Right atrium auricular region (tissue), 2 donors: Measurements from ENCODE around the gene SYT2. TPM values are rescaled to one million over a fixed set of nuclear protein-coding genes. Genes with fewer than 3 reads are reported as not detected.

Experiments
- DNase-seq: peaks from one replicate; pipeline ENCODE4 v3.0.0-alpha.2; 2019; ENCODE audit warnings: low spot score
- H3K27ac ChIP-seq, 2 donors: fragments of 200-600 bp; sonication (generic); 1 replicate in 1 of 2; 2 replicates in 1 of 2; pipeline ENCODE4 v1.5.1; 2016 to 2019
- H3K27me3 ChIP-seq, 2 donors: fragments of 200-600 bp; sonication (generic); one replicate each; pipeline versions ENCODE4 v1.5.1 to v1.6.0; 2017 to 2019
- H3K36me3 ChIP-seq: fragments of 200-600 bp; sonication (generic); one replicate; pipeline ENCODE4 v1.5.1; 2016
- H3K4me1 ChIP-seq, 2 donors: fragments of 200-600 bp; sonication (generic); one replicate each; pipeline versions ENCODE4 v1.5.1 to v1.6.0; 2017 to 2019
- H3K4me3 ChIP-seq, 2 donors: fragments of 200-600 bp; sonication (generic); 1 replicate in 1 of 2; 2 replicates in 1 of 2; pipeline ENCODE4 v1.5.1; 2017 to 2019; ENCODE audit warnings: mild to moderate bottlenecking in 1 of 2, moderate library complexity in 1 of 2
- H3K9me3 ChIP-seq, 2 donors: fragments of 200-600 bp; sonication (generic); one replicate each; pipeline ENCODE4 v1.5.1; 2019
- total RNA-seq, 2 donors: library from RNA; depleted of rRNA; stranded (reverse); fragments of >200 nt; gene quantifications; one replicate each; pipeline ENCODE4 v1.1.0, GENCODE V29; 2016
- TF ChIP-seq, protein P1 (sequence below), 2 donors: fragments of 200-600 bp; sonication (generic); IDR thresholded peaks; one replicate each; pipeline ENCODE4 v1.5.1; 2019; ENCODE audit warnings: antibody characterized with exemption in 2 of 2

The SYT2 gene
- total RNA-seq, 2 donors from 2014 or later = not detected

- H3K27ac ChIP-seq = no peak overlapping the region
- no peak for DNase-seq
- no peak overlapping the region for H3K4me3 ChIP-seq
- TF ChIP-seq, protein P1, sequence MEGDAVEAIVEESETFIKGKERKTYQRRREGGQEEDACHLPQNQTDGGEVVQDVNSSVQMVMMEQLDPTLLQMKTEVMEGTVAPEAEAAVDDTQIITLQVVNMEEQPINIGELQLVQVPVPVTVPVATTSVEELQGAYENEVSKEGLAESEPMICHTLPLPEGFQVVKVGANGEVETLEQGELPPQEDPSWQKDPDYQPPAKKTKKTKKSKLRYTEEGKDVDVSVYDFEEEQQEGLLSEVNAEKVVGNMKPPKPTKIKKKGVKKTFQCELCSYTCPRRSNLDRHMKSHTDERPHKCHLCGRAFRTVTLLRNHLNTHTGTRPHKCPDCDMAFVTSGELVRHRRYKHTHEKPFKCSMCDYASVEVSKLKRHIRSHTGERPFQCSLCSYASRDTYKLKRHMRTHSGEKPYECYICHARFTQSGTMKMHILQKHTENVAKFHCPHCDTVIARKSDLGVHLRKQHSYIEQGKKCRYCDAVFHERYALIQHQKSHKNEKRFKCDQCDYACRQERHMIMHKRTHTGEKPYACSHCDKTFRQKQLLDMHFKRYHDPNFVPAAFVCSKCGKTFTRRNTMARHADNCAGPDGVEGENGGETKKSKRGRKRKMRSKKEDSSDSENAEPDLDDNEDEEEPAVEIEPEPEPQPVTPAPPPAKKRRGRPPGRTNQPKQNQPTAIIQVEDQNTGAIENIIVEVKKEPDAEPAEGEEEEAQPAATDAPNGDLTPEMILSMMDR (IDR thresholded peaks at IDR 0.05) = no peak
- peaks cover 0 to 8% of the 10 kb centered on the region in 2 donors for H3K9me3 ChIP-seq
- H3K4me1 ChIP-seq = no peaks in the 10 kb centered on the region
- no peaks in the 10 kb centered on the region for H3K27me3 ChIP-seq
- H3K36me3 ChIP-seq = no peaks in the 10 kb centered on the region
Observed at GRCh38 chr1:202681736-202682420, 28.4 kb downstream of the SYT2 start.

DNA sequence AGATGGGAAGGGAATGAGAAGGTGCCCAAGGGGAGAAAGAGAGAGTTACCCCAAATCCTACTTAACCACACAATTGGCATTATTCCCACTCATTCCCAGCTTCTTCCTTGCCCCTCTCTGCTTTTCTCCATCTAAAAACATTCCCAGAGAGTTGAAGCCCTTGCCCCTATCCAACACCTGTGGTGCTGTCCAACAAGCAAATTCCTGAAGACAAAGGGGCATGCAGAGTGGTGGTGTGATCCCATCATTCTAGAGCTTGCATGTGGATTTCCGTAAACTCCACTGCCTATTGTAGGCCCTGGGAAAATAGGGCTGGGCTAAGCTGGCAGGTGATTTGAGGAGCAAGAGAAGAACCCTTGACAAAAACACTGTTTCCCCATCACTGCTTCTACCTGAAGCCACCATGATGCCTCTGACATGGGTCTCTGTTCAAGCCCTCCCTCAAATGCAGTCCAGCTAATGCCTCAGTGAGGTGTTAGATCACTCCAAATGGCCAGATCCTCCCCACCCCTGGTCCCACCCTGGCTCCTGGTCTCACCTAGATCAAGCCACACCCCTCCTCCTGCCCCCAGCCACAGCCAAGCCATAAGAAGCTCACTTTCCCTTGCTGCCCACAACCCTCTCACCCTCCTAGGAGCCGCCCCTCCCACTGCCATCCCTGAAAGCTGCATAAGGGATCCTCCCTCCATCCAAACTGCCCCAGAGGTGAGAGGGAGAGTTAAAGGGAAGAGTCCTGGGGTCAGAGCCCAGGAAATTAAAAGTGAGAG, 29.5 kb downstream of the SYT2 start:
- no peaks in the 10 kb centered on the region for H3K4me1 ChIP-seq
- no peaks in the 10 kb centered on the region for H3K27me3 ChIP-seq
- no peak overlapping the region for H3K4me3 ChIP-seq
- no peak for DNase-seq
- TF ChIP-seq, protein P1 (IDR thresholded peaks at IDR 0.05) = no peak
- H3K36me3 ChIP-seq = no peaks in the 10 kb centered on the region
- no peak overlapping the region for H3K27ac ChIP-seq
- H3K9me3 ChIP-seq = peaks cover 0 to 10% of the 10 kb centered on the region in 2 donors

DNA sequence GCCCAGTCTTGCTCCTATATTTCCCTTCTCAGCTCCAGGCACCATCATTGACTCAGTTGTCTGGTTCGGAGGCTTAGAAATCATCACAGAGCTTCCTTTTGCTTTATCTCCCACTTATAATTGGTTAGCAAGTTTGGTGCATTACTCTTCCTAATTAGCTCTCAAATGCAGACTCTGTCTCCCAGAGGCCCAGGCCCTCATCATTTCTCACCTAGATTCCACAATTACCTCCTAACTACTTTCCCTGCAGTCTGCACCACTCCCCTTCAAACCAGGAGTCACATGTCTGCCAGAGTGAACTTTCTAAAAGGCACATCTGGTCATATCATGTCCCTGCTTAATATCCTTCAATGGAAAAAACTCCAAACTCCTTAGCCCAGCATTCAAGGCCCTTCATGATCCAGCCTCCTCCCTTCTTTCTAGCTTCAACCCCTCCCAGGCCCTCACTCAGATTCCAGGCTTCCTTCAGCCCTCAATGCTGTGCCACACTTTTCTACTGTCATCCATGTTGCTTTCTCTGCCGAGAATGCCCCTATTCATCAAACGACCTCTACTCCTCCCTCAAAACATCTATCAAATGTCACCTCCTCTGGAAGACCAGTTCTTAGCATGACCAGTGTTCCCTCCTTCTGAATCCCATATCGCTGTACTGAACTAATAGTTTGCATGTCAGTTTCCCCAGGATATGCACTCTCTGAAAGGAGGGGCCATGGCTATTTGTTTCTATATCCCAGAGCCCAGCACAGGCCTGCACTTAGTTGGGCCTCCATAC, 30.7 kb downstream of the SYT2 start:
- no peaks in the 10 kb centered on the region for H3K36me3 ChIP-seq
- TF ChIP-seq, protein P1 (IDR thresholded peaks at IDR 0.05) = no peak
- no peak overlapping the region for H3K27ac ChIP-seq
- no peaks in the 10 kb centered on the region for H3K4me1 ChIP-seq
- no peak for DNase-seq
- H3K27me3 ChIP-seq = no peaks in the 10 kb centered on the region
- H3K4me3 ChIP-seq = no peak overlapping the region
- H3K9me3 ChIP-seq = peaks cover 0 to 10% of the 10 kb centered on the region in 2 donors

- no peaks in the 10 kb centered on the region for H3K27me3 ChIP-seq
- no peak overlapping the region for H3K4me3 ChIP-seq
Observed at GRCh38 chr1:202677433-202677832, 32.8 kb downstream of the SYT2 start.

DNA sequence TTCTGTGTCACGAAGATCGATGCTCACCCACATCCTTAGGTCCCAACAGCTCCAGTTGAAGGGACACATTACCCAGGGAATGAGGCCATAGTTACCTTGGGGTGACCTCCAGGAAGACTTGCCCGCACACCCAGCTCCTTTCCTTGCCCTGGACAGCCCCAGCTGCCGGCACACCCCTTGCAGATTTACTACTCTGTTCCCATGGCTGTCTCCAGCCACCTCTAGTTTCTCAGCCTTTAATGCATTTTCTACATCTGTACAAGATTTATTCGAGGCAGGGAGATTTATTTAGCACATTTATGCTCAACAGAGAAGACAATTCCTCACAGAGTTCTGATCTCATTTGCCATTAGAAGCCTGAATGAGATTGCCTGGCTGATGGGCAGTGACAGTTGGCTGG, 36.7 kb downstream of the SYT2 start:
- Histone ChIP-seq H3K4me3 (no peak overlapping the region), H3K27ac (no peak overlapping the region), H3K36me3 (no peaks in the 10 kb centered on the region), H3K4me1 (no peaks in the 10 kb centered on the region), H3K27me3 (no peaks in the 10 kb centered on the region), H3K9me3 (peaks cover 0 to 10% of the 10 kb centered on the region in 2 donors)
- TF ChIP-seq, protein P1 (IDR thresholded peaks at IDR 0.05) = no peak
- DNase-seq = no peak

More at GRCh38 chr1:202677433-202677832, 32.8 kb downstream of the SYT2 start:
- H3K9me3 ChIP-seq = peaks cover 0 to 10% of the 10 kb centered on the region in 2 donors
- TF ChIP-seq, protein P1 (IDR thresholded peaks at IDR 0.05) = no peak
- H3K36me3 ChIP-seq = no peaks in the 10 kb centered on the region
- DNase-seq = no peak
- H3K4me1 ChIP-seq = no peaks in the 10 kb centered on the region
- H3K27ac ChIP-seq = no peak overlapping the region
